GM12873 (cell line): ENCODE measurements around the gene MIA3.

Source experiments
- CTCF ChIP-seq: IDR thresholded peaks from 2 replicates; pipeline ENCODE4 v1.5.1; 2012; ENCODE audit warnings: low read depth, mild to moderate bottlenecking, moderate library complexity, low read length, control low read depth; ENCODE audit not compliant: insufficient read depth; ENCODE audit errors: missing control alignments

The MIA3 gene

DNA sequence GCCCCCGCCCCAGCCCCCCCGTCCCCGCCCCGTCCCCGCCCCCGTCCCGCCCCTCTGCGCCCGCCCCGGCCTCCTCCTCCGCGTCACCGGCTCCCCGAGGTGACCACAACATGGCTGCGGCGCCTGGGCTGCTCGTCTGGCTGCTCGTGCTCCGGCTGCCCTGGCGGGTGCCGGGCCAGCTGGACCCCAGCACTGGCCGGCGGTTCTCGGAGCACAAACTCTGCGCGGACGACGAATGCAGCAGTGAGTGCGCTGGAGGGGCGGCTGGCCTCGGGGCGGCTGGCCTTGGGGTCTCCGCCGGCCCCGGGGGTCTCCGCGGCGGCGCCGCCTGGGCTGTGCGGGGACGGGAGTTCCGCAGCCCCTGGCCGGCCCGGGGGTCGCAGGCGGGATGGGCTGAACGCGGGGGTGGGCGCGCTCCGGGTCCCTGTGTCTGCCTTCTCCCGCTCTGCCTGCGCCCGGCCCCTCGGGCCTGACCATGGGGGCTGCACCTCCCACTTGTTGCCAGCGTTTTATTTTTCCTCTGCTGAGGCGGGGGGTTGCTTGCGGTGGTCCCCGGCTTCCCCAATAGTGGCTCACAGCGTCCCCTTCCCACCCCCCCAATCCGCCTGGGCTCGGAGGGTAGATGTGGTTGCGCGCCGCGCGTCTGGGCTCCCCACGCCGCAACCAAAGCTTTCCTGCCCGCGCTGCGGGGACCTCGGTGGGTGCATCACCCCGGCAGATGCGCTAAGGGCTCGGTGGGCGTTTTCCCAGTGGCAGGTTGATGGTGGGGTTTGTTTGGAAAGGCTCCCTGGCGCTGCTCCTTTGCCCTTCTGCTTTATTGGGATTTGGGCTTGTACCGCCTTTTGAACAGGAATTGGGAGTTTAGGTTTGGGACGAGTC, at the start of gene MIA3:
TSS of gene MIA3 (plus strand) at position 97 of the 879 bp plus-strand sequence. CDS start at position 111, 14 bp downstream.
- no peak for TF ChIP-seq CTCF

- TF ChIP-seq CTCF: no peak
These were observed 47.1 kb upstream of the MIA3 start for GRCh38 chr1:222570837-222571236.

DNA sequence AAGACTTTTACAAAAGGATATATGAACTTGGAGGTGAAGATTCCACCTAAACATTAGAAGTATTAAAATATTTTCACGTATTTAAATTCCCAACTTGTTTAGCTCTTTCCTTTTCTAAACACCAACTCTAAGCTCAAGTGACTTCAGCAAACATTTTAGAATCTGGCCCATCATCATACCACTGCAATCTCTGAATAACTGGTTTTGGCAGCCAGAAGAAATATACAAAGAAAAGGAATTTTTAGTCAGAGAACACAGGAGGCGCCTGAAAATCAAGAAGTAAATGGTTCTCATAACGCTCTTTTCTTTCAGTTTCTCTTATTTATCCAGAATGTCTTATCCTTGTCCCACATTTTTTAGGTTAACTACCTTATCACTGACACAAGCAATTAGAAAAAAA, 38.6 kb upstream of the MIA3 start:
- TF ChIP-seq CTCF: no peak

- no peak for TF ChIP-seq CTCF
These were observed 35.7 kb upstream of the MIA3 start for GRCh38 chr1:222582099-222582774.

DNA sequence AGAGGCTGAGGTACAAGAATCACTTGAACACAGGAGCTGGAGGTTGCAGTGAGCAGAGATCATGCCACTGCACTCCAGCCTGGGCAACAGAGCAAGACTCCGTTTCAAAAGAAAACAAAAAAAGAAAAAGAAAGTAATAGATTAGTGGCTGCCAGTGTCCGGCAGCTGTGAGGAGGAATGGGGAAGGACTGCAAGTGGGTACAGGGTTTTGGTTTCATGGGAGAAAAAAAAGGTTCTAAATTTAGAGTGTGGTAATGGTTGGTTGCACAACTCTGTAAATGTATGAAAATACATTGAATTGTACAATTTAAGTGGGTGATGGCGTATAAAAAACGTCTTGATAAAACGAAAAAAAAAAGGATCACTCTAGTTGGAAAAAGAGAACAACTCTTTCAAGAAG, 34.8 kb upstream of the MIA3 start:
- no peak for TF ChIP-seq CTCF

DNA sequence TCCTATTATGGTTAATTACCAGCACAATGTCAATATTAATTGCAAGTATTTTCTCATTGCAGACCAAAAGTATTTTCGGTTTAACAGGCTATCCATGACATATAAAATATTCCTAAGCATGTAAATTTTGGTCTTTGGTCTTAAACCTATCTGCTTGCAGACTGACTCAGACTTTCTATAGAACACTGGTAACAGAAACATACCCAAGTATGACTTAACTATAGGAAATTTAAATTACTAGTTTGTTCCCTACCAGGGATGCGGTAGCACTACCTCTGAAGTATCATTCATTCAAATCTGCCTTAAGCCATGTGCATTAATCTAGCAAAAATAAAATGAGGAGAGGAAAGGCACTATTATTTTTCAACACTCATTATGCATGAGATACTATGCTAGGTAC, 31.1 kb upstream of the MIA3 start:
- TF ChIP-seq CTCF: no peak

- TF ChIP-seq CTCF: no peak
These were observed 29.8 kb upstream of the MIA3 start for GRCh38 chr1:222588135-222588534.
